HepG2 (cell line): Measurements from ENCODE around the gene CHMP1B. TPM values are rescaled to one million over a fixed set of nuclear protein-coding genes. Genes with fewer than 3 reads are reported as not detected.

Experiments
- AGO1 ChIP-seq: fragments of 200-400 bp; formaldehyde crosslinking; IDR thresholded peaks from 2 replicates; pipeline ENCODE4 v1.6.1; 2017; ENCODE audit warnings: mild to moderate bottlenecking, low read depth, low read length, moderate library complexity; ENCODE audit not compliant: poor library complexity, severe bottlenecking
- CCDC6 ChIP-seq: sonication (generic); formaldehyde crosslinking; IDR thresholded peaks from 2 replicates; pipeline ENCODE4 v1.8.1; 2022; ENCODE audit warnings: mild to moderate bottlenecking, missing genetic modification reagents, moderate library complexity
- EHMT2 ChIP-seq: fragments of 200-600 bp; sonication (generic); IDR thresholded peaks from 2 replicates; pipeline ENCODE4 v1.7.0; 2017; ENCODE audit warnings: antibody characterized with exemption, low read depth, low read length, borderline replicate concordance
- HOXA7 ChIP-seq: sonication (generic); formaldehyde crosslinking; IDR thresholded peaks from 2 replicates; pipeline ENCODE4 v1.8.1; 2022; ENCODE audit warnings: mild to moderate bottlenecking, missing genetic modification reagents, moderate library complexity
- ISX ChIP-seq: sonication (generic); formaldehyde crosslinking; conservative IDR thresholded peaks from 2 replicates; pipeline ENCODE4 v1.5.0; 2020; ENCODE audit warnings: missing genetic modification reagents
- KDM6A ChIP-seq: IDR thresholded peaks from 2 replicates; pipeline ENCODE4 v1.6.1; 2016; ENCODE audit warnings: low read depth
- NFYC ChIP-seq: IDR thresholded peaks from 2 replicates; pipeline ENCODE4 v1.6.1; 2016; ENCODE audit warnings: missing genetic modification reagents, missing compliant biosample characterization
- RAD21 ChIP-seq: fragments of 450-650 bp; formaldehyde crosslinking; IDR thresholded peaks from 2 replicates; pipeline ENCODE4 v1.5.0; 2020; ENCODE audit warnings: mild to moderate bottlenecking
- RBM22 ChIP-seq: fragments of 200-400 bp; formaldehyde crosslinking; optimal IDR thresholded peaks from 2 replicates; pipeline ENCODE3; 2017; ENCODE audit warnings: mild to moderate bottlenecking, low read length, moderate library complexity
- RFXANK ChIP-seq: IDR thresholded peaks from 2 replicates; pipeline ENCODE4 v1.6.1; 2016
- SP4 ChIP-seq: sonication (generic); formaldehyde crosslinking; IDR thresholded peaks from 2 replicates; pipeline ENCODE4 v1.8.1; 2023; ENCODE audit warnings: mild to moderate bottlenecking, missing genetic modification reagents
- ZNF160 ChIP-seq: sonication (generic); formaldehyde crosslinking; IDR thresholded peaks from 2 replicates; pipeline ENCODE4 v1.8.0; 2022; ENCODE audit warnings: mild to moderate bottlenecking, inconsistent platforms, missing genetic modification reagents
- ZNF451 ChIP-seq: sonication (generic); formaldehyde crosslinking; IDR thresholded peaks from 2 replicates; pipeline ENCODE4 v1.5.0; 2020; ENCODE audit warnings: mild to moderate bottlenecking, missing genetic modification reagents
- ZNF746 ChIP-seq: sonication (generic); formaldehyde crosslinking; IDR thresholded peaks from 2 replicates; pipeline ENCODE4 v1.8.0; 2022; ENCODE audit warnings: mild to moderate bottlenecking, missing genetic modification reagents
- ZNF768 ChIP-seq: sonication (generic); formaldehyde crosslinking; IDR thresholded peaks from 2 replicates; pipeline ENCODE4 v1.4.0; 2020; ENCODE audit warnings: missing genetic modification reagents
- ZSCAN12 ChIP-seq: sonication (generic); formaldehyde crosslinking; IDR thresholded peaks from 2 replicates; pipeline ENCODE4 v1.9.0; 2021; ENCODE audit warnings: mild to moderate bottlenecking, missing genetic modification reagents
- polyA plus RNA-seq, 8 experiments: library from polyadenylated mRNA; depleted of rRNA in 3 of 8; stranded (reverse) in 7 of 8; unstranded in 1 of 8; fragments of >200 nt; fragmentation: Illumina TruSeq in 4 of 8; extraction: Trizol in 4 of 8; gene quantifications; 2 replicates each; pipeline versions ENCODE4 v1.2.1 to v1.2.3, GENCODE V29; 2011 to 2016; ENCODE audit warnings: low read depth in 4 of 8, missing spikeins in 1 of 8, mixed read lengths in 1 of 8; ENCODE audit not compliant: insufficient read depth in 1 of 8
- total RNA-seq, 5 experiments: library from RNA; depleted of rRNA; stranded (reverse); fragments of >200 nt; fragmentation: Illumina TruSeq; extraction: Trizol; gene quantifications; 2 replicates each; pipeline ENCODE4 v1.2.3, GENCODE V29; 2016; ENCODE audit warnings: low read depth in 1 of 5
- TF ChIP-seq, protein P1 (sequence below): sonication (generic); formaldehyde crosslinking; IDR thresholded peaks from 2 replicates; pipeline ENCODE4 v1.8.1; 2023; ENCODE audit warnings: mild to moderate bottlenecking, missing genetic modification reagents
- TF ChIP-seq, protein P2 (sequence below): sonication (generic); formaldehyde crosslinking; IDR thresholded peaks from 2 replicates; pipeline ENCODE4 v1.8.1; 2023; ENCODE audit warnings: mild to moderate bottlenecking, missing genetic modification reagents, borderline replicate concordance
- TF ChIP-seq, protein P3 (sequence below): IDR thresholded peaks from 2 replicates; pipeline ENCODE4 v1.6.1; 2012; ENCODE audit warnings: inconsistent platforms
- TF ChIP-seq, protein P4 (sequence below): sonication (generic); formaldehyde crosslinking; IDR thresholded peaks from 2 replicates; pipeline ENCODE4 v1.4.0; 2020; ENCODE audit warnings: mild to moderate bottlenecking, low read depth, missing genetic modification reagents
- TF ChIP-seq, protein P5 (sequence below): sonication (generic); formaldehyde crosslinking; IDR thresholded peaks from 2 replicates; pipeline ENCODE4 v1.8.0; 2022; ENCODE audit warnings: mild to moderate bottlenecking, missing genetic modification reagents
- TF ChIP-seq, protein P6 (sequence below): sonication (generic); formaldehyde crosslinking; IDR thresholded peaks from 2 replicates; pipeline ENCODE4 v1.8.1; 2023; ENCODE audit warnings: missing genetic modification reagents, mild to moderate bottlenecking, borderline replicate concordance
- TF ChIP-seq, protein P7 (sequence below): sonication (generic); formaldehyde crosslinking; IDR thresholded peaks from 2 replicates; pipeline ENCODE4 v1.9.0; 2021; ENCODE audit warnings: missing genetic modification reagents, mild to moderate bottlenecking, borderline replicate concordance

CHMP1B gene
- total and polyA plus RNA-seq, 2 of the 13 experiments (the other 11 are each of a cell fraction or from before 2014, with no cell fraction given) = 18.8 to 20.2 TPM

DNA sequence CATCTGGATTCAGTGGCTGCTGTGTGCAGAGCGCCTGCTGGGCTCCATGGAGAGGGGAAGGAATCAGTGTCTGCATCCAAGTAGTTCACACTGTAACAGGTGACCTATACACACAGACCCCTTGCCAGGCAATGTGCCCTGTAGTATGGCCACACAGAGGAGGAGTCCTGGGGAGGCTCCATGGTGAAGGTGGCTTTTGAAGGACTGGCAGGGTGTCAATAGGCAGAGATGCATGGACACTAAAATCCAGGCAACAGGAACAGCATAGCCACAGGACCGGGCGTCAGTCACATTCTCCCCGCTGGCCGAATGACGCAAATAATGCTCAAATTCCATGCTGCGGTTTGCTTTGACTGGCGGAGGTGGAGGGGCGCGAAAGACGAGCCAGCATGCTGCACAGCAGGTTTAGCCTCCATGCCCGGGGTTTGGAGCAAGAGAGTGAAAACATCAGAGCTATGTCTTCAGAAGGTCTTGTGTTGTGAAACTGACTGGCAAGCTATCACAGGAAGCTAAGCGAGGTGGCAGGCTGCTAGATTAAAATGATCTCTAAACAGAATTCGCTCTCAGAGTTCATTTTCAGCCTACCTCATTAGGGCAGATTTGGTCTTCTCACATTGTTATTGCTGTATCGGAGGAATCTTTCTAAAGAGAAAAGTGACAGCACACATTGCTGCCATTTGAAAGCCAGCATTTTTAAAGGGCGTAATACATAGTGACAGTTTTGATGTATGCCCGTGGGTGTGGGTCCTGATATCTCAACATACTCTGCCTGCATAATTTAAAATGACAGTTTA is 1.2 kb upstream of the CHMP1B start (continued):
- TF ChIP-seq, protein P1, sequence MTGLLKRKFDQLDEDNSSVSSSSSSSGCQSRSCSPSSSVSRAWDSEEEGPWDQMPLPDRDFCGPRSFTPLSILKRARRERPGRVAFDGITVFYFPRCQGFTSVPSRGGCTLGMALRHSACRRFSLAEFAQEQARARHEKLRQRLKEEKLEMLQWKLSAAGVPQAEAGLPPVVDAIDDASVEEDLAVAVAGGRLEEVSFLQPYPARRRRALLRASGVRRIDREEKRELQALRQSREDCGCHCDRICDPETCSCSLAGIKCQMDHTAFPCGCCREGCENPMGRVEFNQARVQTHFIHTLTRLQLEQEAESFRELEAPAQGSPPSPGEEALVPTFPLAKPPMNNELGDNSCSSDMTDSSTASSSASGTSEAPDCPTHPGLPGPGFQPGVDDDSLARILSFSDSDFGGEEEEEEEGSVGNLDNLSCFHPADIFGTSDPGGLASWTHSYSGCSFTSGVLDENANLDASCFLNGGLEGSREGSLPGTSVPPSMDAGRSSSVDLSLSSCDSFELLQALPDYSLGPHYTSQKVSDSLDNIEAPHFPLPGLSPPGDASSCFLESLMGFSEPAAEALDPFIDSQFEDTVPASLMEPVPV (CRISPR knock-in tag) = no peak
- TF ChIP-seq, protein P2, sequence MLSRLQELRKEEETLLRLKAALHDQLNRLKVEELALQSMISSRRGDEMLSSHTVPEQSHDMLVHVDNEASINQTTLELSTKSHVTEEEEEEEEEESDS (CRISPR knock-in tag) = no peak
- TF ChIP-seq AGO1 (no peak), SP4 (CRISPR knock-in tag) (no peak), RBM22 (no peak), ZNF746 (CRISPR knock-in tag) (no peak), ZNF451 (CRISPR knock-in tag) (no peak), ZSCAN12 (CRISPR knock-in tag) (no peak), KDM6A (0 out of 2 replicates have a peak, but pooled peaks have one; percentile 29), ISX (CRISPR knock-in tag) (no peak), RAD21 (CRISPR knock-in tag) (no peak), RFXANK (CRISPR knock-in tag) (no peak), NFYC (CRISPR knock-in tag) (peak; percentile 57; the same call in 1 of the 2 replicates), HOXA7 (no peak), CCDC6 (CRISPR knock-in tag) (peak; percentile 56; the same call in 1 of the 2 replicates), ZNF160 (CRISPR knock-in tag) (no peak), ZNF768 (no peak), EHMT2 (no peak)
- TF ChIP-seq, protein P3, sequence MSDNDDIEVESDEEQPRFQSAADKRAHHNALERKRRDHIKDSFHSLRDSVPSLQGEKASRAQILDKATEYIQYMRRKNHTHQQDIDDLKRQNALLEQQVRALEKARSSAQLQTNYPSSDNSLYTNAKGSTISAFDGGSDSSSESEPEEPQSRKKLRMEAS = peak; percentile 85
- TF ChIP-seq, protein P4, sequence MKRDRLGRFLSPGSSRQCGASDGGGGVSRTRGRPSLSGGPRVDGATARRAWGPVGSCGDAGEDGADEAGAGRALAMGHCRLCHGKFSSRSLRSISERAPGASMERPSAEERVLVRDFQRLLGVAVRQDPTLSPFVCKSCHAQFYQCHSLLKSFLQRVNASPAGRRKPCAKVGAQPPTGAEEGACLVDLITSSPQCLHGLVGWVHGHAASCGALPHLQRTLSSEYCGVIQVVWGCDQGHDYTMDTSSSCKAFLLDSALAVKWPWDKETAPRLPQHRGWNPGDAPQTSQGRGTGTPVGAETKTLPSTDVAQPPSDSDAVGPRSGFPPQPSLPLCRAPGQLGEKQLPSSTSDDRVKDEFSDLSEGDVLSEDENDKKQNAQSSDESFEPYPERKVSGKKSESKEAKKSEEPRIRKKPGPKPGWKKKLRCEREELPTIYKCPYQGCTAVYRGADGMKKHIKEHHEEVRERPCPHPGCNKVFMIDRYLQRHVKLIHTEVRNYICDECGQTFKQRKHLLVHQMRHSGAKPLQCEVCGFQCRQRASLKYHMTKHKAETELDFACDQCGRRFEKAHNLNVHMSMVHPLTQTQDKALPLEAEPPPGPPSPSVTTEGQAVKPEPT (CRISPR knock-in tag) = no peak
- TF ChIP-seq, protein P5, sequence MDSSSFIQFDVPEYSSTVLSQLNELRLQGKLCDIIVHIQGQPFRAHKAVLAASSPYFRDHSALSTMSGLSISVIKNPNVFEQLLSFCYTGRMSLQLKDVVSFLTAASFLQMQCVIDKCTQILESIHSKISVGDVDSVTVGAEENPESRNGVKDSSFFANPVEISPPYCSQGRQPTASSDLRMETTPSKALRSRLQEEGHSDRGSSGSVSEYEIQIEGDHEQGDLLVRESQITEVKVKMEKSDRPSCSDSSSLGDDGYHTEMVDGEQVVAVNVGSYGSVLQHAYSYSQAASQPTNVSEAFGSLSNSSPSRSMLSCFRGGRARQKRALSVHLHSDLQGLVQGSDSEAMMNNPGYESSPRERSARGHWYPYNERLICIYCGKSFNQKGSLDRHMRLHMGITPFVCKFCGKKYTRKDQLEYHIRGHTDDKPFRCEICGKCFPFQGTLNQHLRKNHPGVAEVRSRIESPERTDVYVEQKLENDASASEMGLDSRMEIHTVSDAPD (CRISPR knock-in tag) = no peak
- TF ChIP-seq, protein P6, sequence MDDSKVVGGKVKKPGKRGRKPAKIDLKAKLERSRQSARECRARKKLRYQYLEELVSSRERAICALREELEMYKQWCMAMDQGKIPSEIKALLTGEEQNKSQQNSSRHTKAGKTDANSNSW (CRISPR knock-in tag) = no peak
- TF ChIP-seq, protein P7, sequence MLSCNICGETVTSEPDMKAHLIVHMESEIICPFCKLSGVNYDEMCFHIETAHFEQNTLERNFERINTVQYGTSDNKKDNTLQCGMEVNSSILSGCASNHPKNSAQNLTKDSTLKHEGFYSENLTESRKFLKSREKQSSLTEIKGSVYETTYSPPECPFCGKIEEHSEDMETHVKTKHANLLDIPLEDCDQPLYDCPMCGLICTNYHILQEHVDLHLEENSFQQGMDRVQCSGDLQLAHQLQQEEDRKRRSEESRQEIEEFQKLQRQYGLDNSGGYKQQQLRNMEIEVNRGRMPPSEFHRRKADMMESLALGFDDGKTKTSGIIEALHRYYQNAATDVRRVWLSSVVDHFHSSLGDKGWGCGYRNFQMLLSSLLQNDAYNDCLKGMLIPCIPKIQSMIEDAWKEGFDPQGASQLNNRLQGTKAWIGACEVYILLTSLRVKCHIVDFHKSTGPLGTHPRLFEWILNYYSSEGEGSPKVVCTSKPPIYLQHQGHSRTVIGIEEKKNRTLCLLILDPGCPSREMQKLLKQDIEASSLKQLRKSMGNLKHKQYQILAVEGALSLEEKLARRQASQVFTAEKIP (CRISPR knock-in tag) = no peak
